OCI-LY3 (cell line): Measurements from ENCODE around the gene AKAP8L.
"Not testable (repeated sequence)": the region's sequence is repeated elsewhere in the genome, so short reads cannot be mapped to it uniquely, and the experiment has no call there.

Experiments
- H2AFZ ChIP-seq: fragments of 200-600, 300-600 bp; shearing (Covaris generic); 2 replicates; pipeline ENCODE4 v1.6.0; 2014; ENCODE audit warnings: antibody characterized with exemption, low read depth, low read length
- H3K27ac ChIP-seq: fragments of 200-600, 300-600 bp; sonication (generic); 2 replicates; pipeline ENCODE4 v1.5.1; 2014; ENCODE audit warnings: mild to moderate bottlenecking, low read length, moderate library complexity, mixed read lengths
- H3K27me3 ChIP-seq: fragments of 200-600, 300-600 bp; sonication (generic); 2 replicates; pipeline ENCODE4 v1.6.1; 2014; ENCODE audit warnings: low read depth, low read length, mixed read lengths
- H3K36me3 ChIP-seq: fragments of 200-600, 300-600 bp; sonication (generic); replicated peaks from 2 replicates; pipeline ENCODE3; 2014; ENCODE audit warnings: low read depth, low read length, mixed read lengths
- H3K4me1 ChIP-seq: fragments of 300-600, 200-600 bp; sonication (generic); 2 replicates; pipeline ENCODE4 v1.6.1; 2014; ENCODE audit warnings: low read length, mixed read lengths
- H3K4me2 ChIP-seq: fragments of 200-600, 300-600 bp; sonication (generic); 2 replicates; pipeline ENCODE4 v1.6.1; 2014; ENCODE audit warnings: low read length, mixed read lengths
- H3K4me3 ChIP-seq: fragments of 300-600, 200-600 bp; sonication (generic); 2 replicates; pipeline ENCODE4 v1.5.1; 2014; ENCODE audit warnings: antibody characterized with exemption, mild to moderate bottlenecking, low read length, moderate library complexity
- H3K79me2 ChIP-seq: fragments of 300-600, 200-600 bp; shearing (Covaris generic); 2 replicates; pipeline ENCODE4 v1.6.1; 2014; ENCODE audit warnings: mild to moderate bottlenecking, low read length, mixed read lengths
- H3K9ac ChIP-seq: fragments of 300-600, 200-600 bp; shearing (Covaris generic); 2 replicates; pipeline ENCODE4 v1.6.0; 2014; ENCODE audit warnings: mild to moderate bottlenecking, low read length, moderate library complexity
- H3K9me3 ChIP-seq: fragments of 200-600, 300-600 bp; shearing (Covaris generic); 2 replicates; pipeline ENCODE4 v1.6.1; 2014; ENCODE audit warnings: low read length, mixed read lengths; ENCODE audit not compliant: insufficient read depth
- H4K20me1 ChIP-seq: fragments of 200-600, 300-600 bp; sonication (generic); 2 replicates; pipeline ENCODE4 v1.6.1; 2016; ENCODE audit warnings: low read length, mixed read lengths; ENCODE audit not compliant: insufficient read depth
- EZH2phosphoT487 ChIP-seq: fragments of 200-600 bp; shearing (Covaris generic); IDR thresholded peaks from 2 replicates; pipeline ENCODE4 v1.6.1; 2018; ENCODE audit warnings: antibody characterized with exemption, mixed run types, low read depth
- TF ChIP-seq, protein P1 (sequence below): fragments of 200-600, 300-600 bp; sonication (generic); IDR thresholded peaks from 2 replicates; pipeline ENCODE4 v1.5.1; 2014; ENCODE audit warnings: antibody characterized with exemption, low read length, low read depth

The AKAP8L gene

DNA sequence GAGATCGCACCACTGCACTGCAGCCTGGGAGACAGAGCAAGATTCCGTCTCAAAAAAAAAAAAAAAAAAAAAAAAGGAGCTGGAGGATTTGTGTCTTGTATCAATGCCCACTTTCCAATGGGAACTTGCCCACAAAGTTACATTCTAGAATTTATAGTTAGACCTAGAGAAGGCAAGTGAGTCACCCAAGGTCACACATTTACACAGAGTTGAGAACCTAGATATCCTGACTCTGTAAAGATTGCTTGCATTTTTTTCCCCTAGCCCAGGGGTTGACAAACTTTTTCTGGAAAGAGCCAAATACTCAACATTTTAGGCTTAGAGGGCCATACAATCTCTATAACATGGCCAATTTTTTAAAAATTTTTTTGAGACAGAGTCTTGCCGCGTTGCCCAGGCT, 78.7 kb downstream of the AKAP8L start:
- H3K9me3 ChIP-seq = no peaks in the 10 kb centered on the region
- H2AFZ ChIP-seq = no peak overlapping the region
- H3K27me3 ChIP-seq = no peaks in the 10 kb centered on the region
- H3K4me2 ChIP-seq = no peak overlapping the region
- H3K4me3 ChIP-seq = no peak overlapping the region
- peaks cover 38% of the 10 kb centered on the region for H4K20me1 ChIP-seq
- TF ChIP-seq, protein P1, sequence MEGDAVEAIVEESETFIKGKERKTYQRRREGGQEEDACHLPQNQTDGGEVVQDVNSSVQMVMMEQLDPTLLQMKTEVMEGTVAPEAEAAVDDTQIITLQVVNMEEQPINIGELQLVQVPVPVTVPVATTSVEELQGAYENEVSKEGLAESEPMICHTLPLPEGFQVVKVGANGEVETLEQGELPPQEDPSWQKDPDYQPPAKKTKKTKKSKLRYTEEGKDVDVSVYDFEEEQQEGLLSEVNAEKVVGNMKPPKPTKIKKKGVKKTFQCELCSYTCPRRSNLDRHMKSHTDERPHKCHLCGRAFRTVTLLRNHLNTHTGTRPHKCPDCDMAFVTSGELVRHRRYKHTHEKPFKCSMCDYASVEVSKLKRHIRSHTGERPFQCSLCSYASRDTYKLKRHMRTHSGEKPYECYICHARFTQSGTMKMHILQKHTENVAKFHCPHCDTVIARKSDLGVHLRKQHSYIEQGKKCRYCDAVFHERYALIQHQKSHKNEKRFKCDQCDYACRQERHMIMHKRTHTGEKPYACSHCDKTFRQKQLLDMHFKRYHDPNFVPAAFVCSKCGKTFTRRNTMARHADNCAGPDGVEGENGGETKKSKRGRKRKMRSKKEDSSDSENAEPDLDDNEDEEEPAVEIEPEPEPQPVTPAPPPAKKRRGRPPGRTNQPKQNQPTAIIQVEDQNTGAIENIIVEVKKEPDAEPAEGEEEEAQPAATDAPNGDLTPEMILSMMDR = no peak
- TF ChIP-seq EZH2phosphoT487 = no peak
- peaks cover 44% of the 10 kb centered on the region for H3K79me2 ChIP-seq
- H3K36me3 ChIP-seq = peaks cover 43% of the 10 kb centered on the region
- no peak overlapping the region for H3K27ac ChIP-seq
- no peaks in the 10 kb centered on the region for H3K4me1 ChIP-seq
- no peak overlapping the region for H3K9ac ChIP-seq

DNA sequence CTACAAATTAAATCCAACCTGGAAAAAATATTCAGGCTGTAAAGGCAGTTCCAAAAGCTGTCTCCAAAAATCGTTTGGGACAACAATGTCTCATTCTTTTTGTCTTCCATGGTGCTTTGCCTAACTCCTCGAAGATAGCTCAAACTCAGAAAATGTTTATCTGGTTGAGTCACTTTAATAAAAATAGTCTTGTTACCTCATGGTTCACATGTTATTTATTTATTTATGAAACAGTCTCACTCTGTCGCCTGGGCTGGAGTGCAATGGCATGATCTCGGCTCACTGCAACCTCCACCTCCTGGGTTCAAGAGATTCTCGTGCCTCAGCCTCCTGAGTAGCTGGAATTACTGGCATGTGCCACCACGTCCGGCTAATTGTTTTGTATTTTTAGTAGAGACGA, 81.6 kb downstream of the AKAP8L start:
- H4K20me1 ChIP-seq = peaks cover 36% of the 10 kb centered on the region
- H3K4me2 ChIP-seq = no peak overlapping the region
- H3K4me3 ChIP-seq = no peak overlapping the region
- no peaks in the 10 kb centered on the region for H3K27me3 ChIP-seq
- no peak overlapping the region for H2AFZ ChIP-seq
- H3K27ac ChIP-seq = no peak overlapping the region
- H3K9me3 ChIP-seq = no peaks in the 10 kb centered on the region
- no peak overlapping the region for H3K9ac ChIP-seq
- H3K4me1 ChIP-seq = peaks cover 13% of the 10 kb centered on the region
- H3K36me3 ChIP-seq = peaks cover 47% of the 10 kb centered on the region
- no peak for TF ChIP-seq EZH2phosphoT487
- TF ChIP-seq, protein P1 = no peak
- H3K79me2 ChIP-seq = peaks cover 65% of the 10 kb centered on the region

DNA sequence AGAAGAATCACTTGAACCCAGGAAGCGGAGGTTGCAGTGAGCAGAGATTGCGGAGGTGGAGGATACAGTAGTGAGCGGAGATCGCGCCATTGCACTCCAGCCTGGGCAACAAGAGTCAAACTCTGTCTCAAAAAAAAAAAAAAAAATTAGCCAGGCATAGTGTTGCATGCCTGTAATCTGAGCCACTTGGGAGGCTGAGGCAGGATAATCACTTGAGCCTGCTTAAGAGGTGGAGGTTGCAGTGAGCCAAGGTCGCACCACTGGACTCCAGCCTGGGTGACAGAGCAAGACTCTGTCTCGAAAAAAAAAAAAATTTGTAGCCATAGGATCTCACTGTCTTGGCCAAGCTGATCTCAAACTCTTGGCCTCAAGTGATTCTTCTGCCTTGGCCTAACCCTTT, 82.8 kb downstream of the AKAP8L start:
- H3K79me2 ChIP-seq = peaks cover 77% of the 10 kb centered on the region
- H3K9me3 ChIP-seq = not testable (repeated sequence)

DNA sequence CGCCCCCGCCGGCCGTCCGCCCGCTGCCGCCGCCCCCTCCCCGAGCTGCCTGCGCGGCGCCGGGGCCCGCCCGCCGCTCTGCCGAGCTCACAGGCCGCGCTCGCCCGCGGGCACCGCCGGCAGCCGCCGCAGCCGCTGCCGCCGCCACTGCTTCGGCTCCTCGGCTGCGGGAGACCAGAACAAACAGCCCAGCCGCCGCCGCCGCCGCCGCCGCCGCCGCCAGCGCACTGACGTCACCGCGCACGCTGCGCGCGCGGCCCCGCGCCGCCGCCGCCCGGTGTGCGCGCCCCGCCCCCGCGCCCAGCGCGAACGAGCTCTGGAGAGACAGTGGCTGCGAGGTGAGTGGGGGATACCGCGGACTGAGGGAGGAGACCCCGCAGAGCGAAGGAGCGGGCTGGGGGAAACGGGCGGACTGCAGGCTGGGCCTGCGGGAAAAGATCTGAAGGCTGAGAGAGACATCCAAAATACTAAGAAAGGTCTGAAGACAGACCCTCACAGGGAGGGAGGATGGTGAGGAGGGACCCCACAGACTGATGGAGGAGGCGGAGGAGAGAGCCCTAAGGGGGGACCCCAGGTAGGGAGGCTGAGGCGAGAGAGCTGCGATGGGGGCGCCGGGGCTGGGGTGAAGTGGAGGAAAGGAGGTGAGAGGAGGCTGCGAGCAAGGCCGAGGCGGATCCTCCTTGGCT, 86.3 kb downstream of the AKAP8L start, which contains the start of gene BRD4:
Gene BRD4 (minus strand): TSS at position 229 of the 686 bp plus-strand sequence. CDS start 59,440 bp downstream, outside the sequence.
- peaks cover 44% of the 10 kb centered on the region for H3K36me3 ChIP-seq
- H3K9me3 ChIP-seq = no peaks in the 10 kb centered on the region
- peak within 1 kb of the TSS; percentile 95 for H3K4me2 ChIP-seq
- peaks cover 41% of the 10 kb centered on the region for H3K4me1 ChIP-seq
- H2AFZ ChIP-seq = no peak within 1 kb of the TSS
- peak within 1 kb of the TSS; percentile 93 for H3K9ac ChIP-seq
- H4K20me1 ChIP-seq = peaks cover 55% of the 10 kb centered on the region
- peak within 1 kb of the TSS; percentile 94 for H3K27ac ChIP-seq
- peaks cover 91% of the 10 kb centered on the region for H3K79me2 ChIP-seq
- H3K27me3 ChIP-seq = no peaks in the 10 kb centered on the region
- H3K4me3 ChIP-seq = peak within 1 kb of the TSS; percentile 85
- no peak for TF ChIP-seq EZH2phosphoT487
- TF ChIP-seq, protein P1 = no peak

More for the DNA sequence above, 82.8 kb downstream of the AKAP8L start:
- H2AFZ ChIP-seq, H3K4me3 ChIP-seq, H3K9ac ChIP-seq, H3K27ac ChIP-seq, H3K4me2 ChIP-seq, H3K27me3 ChIP-seq: not testable (repeated sequence)
- peaks cover 47% of the 10 kb centered on the region for H3K36me3 ChIP-seq
- peaks cover 41% of the 10 kb centered on the region for H4K20me1 ChIP-seq
- peaks cover 13% of the 10 kb centered on the region for H3K4me1 ChIP-seq
